ENCODE measurements around the gene R3HDM4.

Gene R3HDM4

GRCh38 chr19:885536-886224, 27.3 kb downstream of the R3HDM4 start:
- no peak for DNase-seq
- H3K4me1 ChIP-seq: peaks cover 0 to 1% (median 0%) of the 10 kb centered on the region in 4 donors
- no peak overlapping the region for H3K27ac ChIP-seq
- H3K27me3 ChIP-seq: no peaks in the 10 kb centered on the region
- peaks cover 49 to 100% (median 90%) of the 10 kb centered on the region in 3 donors for H3K36me3 ChIP-seq
- TF ChIP-seq, protein P1, sequence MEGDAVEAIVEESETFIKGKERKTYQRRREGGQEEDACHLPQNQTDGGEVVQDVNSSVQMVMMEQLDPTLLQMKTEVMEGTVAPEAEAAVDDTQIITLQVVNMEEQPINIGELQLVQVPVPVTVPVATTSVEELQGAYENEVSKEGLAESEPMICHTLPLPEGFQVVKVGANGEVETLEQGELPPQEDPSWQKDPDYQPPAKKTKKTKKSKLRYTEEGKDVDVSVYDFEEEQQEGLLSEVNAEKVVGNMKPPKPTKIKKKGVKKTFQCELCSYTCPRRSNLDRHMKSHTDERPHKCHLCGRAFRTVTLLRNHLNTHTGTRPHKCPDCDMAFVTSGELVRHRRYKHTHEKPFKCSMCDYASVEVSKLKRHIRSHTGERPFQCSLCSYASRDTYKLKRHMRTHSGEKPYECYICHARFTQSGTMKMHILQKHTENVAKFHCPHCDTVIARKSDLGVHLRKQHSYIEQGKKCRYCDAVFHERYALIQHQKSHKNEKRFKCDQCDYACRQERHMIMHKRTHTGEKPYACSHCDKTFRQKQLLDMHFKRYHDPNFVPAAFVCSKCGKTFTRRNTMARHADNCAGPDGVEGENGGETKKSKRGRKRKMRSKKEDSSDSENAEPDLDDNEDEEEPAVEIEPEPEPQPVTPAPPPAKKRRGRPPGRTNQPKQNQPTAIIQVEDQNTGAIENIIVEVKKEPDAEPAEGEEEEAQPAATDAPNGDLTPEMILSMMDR (IDR thresholded peaks at IDR 0.05): no peak
- no peaks in the 10 kb centered on the region for H3K9me3 ChIP-seq
- intact Hi-C loops (cut with DNase I; ENCODE audit: low total_unique reads): no loop called here
- no peak overlapping the region for H3K4me3 ChIP-seq

- Histone ChIP-seq H3K9me3 (no peaks in the 10 kb centered on the region), H3K4me1 (no peaks in the 10 kb centered on the region), H3K27ac (no peak overlapping the region), H3K27me3 (no peaks in the 10 kb centered on the region), H3K4me3 (no peak overlapping the region), H3K36me3 (peaks cover 59 to 100% (median 95%) of the 10 kb centered on the region in 3 donors)
- TF ChIP-seq, protein P1 (IDR thresholded peaks at IDR 0.05): no peak
- DNase-seq: no peak
- intact Hi-C loops (cut with DNase I; ENCODE audit: low total_unique reads): no loop called here
Measured at GRCh38 chr19:884420-885211, 28.4 kb downstream of the R3HDM4 start.

GRCh38 chr19:883661-884211, 29.3 kb downstream of the R3HDM4 start:
- Histone ChIP-seq H3K4me1 (no peaks in the 10 kb centered on the region), H3K27ac (no peak overlapping the region), H3K9me3 (no peaks in the 10 kb centered on the region), H3K36me3 (peaks cover 59 to 100% (median 95%) of the 10 kb centered on the region in 3 donors), H3K27me3 (no peaks in the 10 kb centered on the region), H3K4me3 (no peak overlapping the region)
- intact Hi-C loops (cut with DNase I; ENCODE audit: low total_unique reads): no loop called here
- no peak for DNase-seq
- TF ChIP-seq, protein P1 (IDR thresholded peaks at IDR 0.05): no peak

- DNase-seq: no peak
- intact Hi-C loops (cut with DNase I; ENCODE audit: low total_unique reads): no loop called here
- Histone ChIP-seq H3K27me3 (no peaks in the 10 kb centered on the region), H3K27ac (no peak overlapping the region), H3K4me3 (no peak overlapping the region), H3K36me3 (peaks cover 57 to 99% (median 91%) of the 10 kb centered on the region in 3 donors), H3K9me3 (no peaks in the 10 kb centered on the region), H3K4me1 (no peaks in the 10 kb centered on the region)
- TF ChIP-seq, protein P1 (IDR thresholded peaks at IDR 0.05): no peak
Measured at GRCh38 chr19:882871-883497, 30.0 kb downstream of the R3HDM4 start.

GRCh38 chr19:881385-882071, 31.5 kb downstream of the R3HDM4 start:
- intact Hi-C loops (cut with DNase I; ENCODE audit: low total_unique reads): no loop called here
- H3K36me3 ChIP-seq: peaks cover 62 to 96% (median 87%) of the 10 kb centered on the region in 3 donors
- no peak for DNase-seq
- TF ChIP-seq, protein P1 (IDR thresholded peaks at IDR 0.05): no peak
- no peak overlapping the region for H3K27ac ChIP-seq
- no peaks in the 10 kb centered on the region for H3K4me1 ChIP-seq
- no peaks in the 10 kb centered on the region for H3K9me3 ChIP-seq
- no peaks in the 10 kb centered on the region for H3K27me3 ChIP-seq
- H3K4me3 ChIP-seq: no peak overlapping the region

All from tibial artery (tissue), 4 donors.